Activated T-helper 17 cell treated with anti-CD3 and anti-CD28 coated beads, Interleukin-2, amount 50 U/mL, for 72 hours (primary cell): Measurements from ENCODE around the gene VWA8. TPM values are rescaled to one million over a fixed set of nuclear protein-coding genes. Genes with fewer than 3 reads are reported as not detected.

Source experiments
- ATAC-seq: fragments of 150-1000 bp; cut with Tn5 transposase; replicated peaks from 2 replicates; pipeline ENCODE4 v1.10.0; 2021; ENCODE audit warnings: mild to moderate bottlenecking, moderate library complexity
- H3K27ac Mint-ChIP-seq: one replicate; pipeline ENCODE4 v1.8.0; 2022; ENCODE audit warnings: mixed read lengths
- H3K27me3 Mint-ChIP-seq: one replicate; pipeline ENCODE4 v1.8.0; 2022; ENCODE audit warnings: mixed read lengths
- H3K36me3 Mint-ChIP-seq: one replicate; pipeline ENCODE4 v1.8.0; 2022; ENCODE audit warnings: low read depth, mild to moderate bottlenecking, mixed read lengths
- H3K4me1 Mint-ChIP-seq: one replicate; pipeline ENCODE4 v1.8.0; 2022; ENCODE audit warnings: mixed read lengths
- H3K4me3 Mint-ChIP-seq: one replicate; pipeline ENCODE4 v1.8.0; 2022; ENCODE audit warnings: mild to moderate bottlenecking, mixed read lengths
- H3K9me3 Mint-ChIP-seq: one replicate; pipeline ENCODE4 v1.8.0; 2022; ENCODE audit warnings: mixed read lengths
- total RNA-seq, 2 donors: library from RNA; stranded (reverse); gene quantifications; one replicate each; pipeline ENCODE4 v1.2.3, GENCODE V29; 2022

The VWA8 gene
- total RNA-seq, 2 donors from 2014 or later, result 7.4 to 11.2 TPM

DNA sequence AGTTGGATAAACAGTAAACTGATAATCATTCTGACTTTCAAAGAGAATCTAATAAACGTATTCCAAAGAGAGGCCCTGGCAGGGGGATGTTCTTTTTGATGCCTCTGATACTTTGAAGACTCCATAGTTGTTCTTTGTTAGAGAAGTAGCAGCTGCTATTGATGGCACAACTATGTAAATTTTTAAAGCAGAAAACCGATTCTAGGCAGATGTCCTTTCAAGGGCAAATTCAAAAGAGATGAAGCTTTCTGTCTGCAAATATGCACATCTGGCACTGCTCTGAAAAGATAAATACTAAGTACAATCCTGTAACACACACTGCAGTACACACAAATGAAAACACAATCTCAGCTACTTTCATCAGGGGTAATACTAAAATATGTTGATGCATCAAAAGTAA lies 250.1 kb downstream of the VWA8 start:
- Mint-ChIP-seq H3K9me3 (no peaks in the 10 kb centered on the region), H3K27me3 (no peaks in the 10 kb centered on the region), H3K27ac (no peak overlapping the region), H3K4me1 (no peaks in the 10 kb centered on the region), H3K36me3 (peaks cover 9% of the 10 kb centered on the region), H3K4me3 (no peak overlapping the region)
- ATAC-seq, result no peak

GRCh38 chr13:41709511-41709910 lies 251.4 kb downstream of the VWA8 start:
- Mint-ChIP-seq H3K27me3 (no peaks in the 10 kb centered on the region), H3K27ac (no peak overlapping the region), H3K9me3 (no peaks in the 10 kb centered on the region), H3K4me1 (no peaks in the 10 kb centered on the region), H3K36me3 (peaks cover 9% of the 10 kb centered on the region), H3K4me3 (no peak overlapping the region)
- no peak for ATAC-seq

DNA sequence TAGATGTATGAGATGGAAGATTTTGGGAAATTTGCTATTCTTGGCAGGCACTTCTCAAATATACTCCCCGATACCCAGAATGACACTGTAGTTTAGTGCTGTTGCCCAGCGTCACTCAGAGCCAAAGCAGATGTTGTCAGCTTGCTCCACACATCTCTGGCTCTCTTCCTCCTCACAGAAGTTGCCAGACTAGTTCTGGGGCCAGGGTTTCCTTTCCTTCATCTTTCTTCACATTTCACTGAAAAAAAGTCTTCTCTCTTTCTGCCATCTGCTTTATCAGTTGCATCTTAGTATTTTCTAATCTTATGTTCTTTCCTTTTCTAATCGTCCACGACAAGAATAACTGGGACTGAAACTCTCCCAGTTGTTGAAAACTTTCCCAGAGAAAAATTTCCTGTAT lies 252.2 kb downstream of the VWA8 start:
- Mint-ChIP-seq H3K27ac (no peak overlapping the region), H3K27me3 (no peaks in the 10 kb centered on the region), H3K4me1 (no peaks in the 10 kb centered on the region), H3K9me3 (no peaks in the 10 kb centered on the region), H3K36me3 (peaks cover 9% of the 10 kb centered on the region), H3K4me3 (no peak overlapping the region)
- no peak for ATAC-seq

- no peaks in the 10 kb centered on the region for H3K9me3 Mint-ChIP-seq
- no peak overlapping the region for H3K4me3 Mint-ChIP-seq
- no peak for ATAC-seq
- H3K27ac Mint-ChIP-seq, result no peak overlapping the region
- H3K4me1 Mint-ChIP-seq, result no peaks in the 10 kb centered on the region
- H3K36me3 Mint-ChIP-seq, result peaks cover 9% of the 10 kb centered on the region
- no peaks in the 10 kb centered on the region for H3K27me3 Mint-ChIP-seq
These were observed 253.6 kb downstream of the VWA8 start for GRCh38 chr13:41707194-41707821.

DNA sequence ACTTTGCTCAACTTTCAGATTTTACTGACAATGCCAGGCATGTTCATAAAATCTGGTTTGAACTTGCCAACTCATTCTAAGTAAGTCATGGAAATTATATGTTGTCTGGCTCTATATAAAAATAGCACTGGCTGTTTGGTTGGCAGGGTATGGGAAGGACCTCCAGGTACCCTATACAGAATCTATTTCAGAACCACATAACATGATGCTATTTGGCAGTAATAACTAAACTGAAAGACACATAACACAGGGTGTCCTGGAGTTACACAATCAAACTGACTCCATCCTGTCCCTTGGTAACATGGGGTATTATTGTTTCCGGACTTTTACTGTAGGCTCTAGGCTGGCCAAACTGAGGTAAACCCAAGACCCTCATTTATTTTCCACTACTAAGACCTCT lies 254.8 kb downstream of the VWA8 start:
- H3K4me3 Mint-ChIP-seq, result no peak overlapping the region
- ATAC-seq, result no peak
- H3K27ac Mint-ChIP-seq, result no peak overlapping the region
- H3K36me3 Mint-ChIP-seq, result peaks cover 10% of the 10 kb centered on the region
- no peaks in the 10 kb centered on the region for H3K4me1 Mint-ChIP-seq
- H3K9me3 Mint-ChIP-seq, result no peaks in the 10 kb centered on the region
- no peaks in the 10 kb centered on the region for H3K27me3 Mint-ChIP-seq

- no peak overlapping the region for H3K4me3 Mint-ChIP-seq
- H3K27ac Mint-ChIP-seq, result no peak overlapping the region
- H3K27me3 Mint-ChIP-seq, result no peaks in the 10 kb centered on the region
- peaks cover 18% of the 10 kb centered on the region for H3K36me3 Mint-ChIP-seq
- no peaks in the 10 kb centered on the region for H3K4me1 Mint-ChIP-seq
- no peak for ATAC-seq
- no peaks in the 10 kb centered on the region for H3K9me3 Mint-ChIP-seq
These were observed 258.4 kb downstream of the VWA8 start for GRCh38 chr13:41702540-41702939.

DNA sequence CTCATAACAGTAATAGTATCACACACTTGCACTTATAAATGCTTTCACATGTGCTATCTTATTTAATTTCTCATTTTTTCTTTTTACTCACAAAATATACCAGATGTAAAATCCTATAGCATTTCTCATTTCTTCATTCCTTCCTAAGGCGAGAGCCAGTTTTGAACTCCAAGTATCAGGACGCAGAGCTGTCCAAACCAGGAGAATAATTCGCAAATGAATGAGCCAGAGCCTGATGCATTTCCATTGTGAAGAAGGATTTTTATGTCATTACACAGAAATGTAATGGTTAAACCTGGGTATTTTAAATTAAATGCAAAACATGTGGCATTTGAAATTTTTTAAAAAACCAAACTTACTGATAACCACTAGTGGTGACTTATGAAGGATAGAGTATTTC lies 259.2 kb downstream of the VWA8 start:
- Mint-ChIP-seq H3K27me3 (no peaks in the 10 kb centered on the region), H3K9me3 (no peaks in the 10 kb centered on the region), H3K27ac (no peak overlapping the region), H3K4me3 (no peak overlapping the region), H3K4me1 (no peaks in the 10 kb centered on the region), H3K36me3 (peaks cover 18% of the 10 kb centered on the region)
- ATAC-seq, result no peak

GRCh38 chr13:41700790-41701310 lies 260.1 kb downstream of the VWA8 start:
- Mint-ChIP-seq H3K4me3 (no peak overlapping the region), H3K27ac (no peak overlapping the region), H3K9me3 (no peaks in the 10 kb centered on the region), H3K36me3 (peaks cover 18% of the 10 kb centered on the region), H3K27me3 (no peaks in the 10 kb centered on the region), H3K4me1 (no peaks in the 10 kb centered on the region)
- ATAC-seq, result no peak

DNA sequence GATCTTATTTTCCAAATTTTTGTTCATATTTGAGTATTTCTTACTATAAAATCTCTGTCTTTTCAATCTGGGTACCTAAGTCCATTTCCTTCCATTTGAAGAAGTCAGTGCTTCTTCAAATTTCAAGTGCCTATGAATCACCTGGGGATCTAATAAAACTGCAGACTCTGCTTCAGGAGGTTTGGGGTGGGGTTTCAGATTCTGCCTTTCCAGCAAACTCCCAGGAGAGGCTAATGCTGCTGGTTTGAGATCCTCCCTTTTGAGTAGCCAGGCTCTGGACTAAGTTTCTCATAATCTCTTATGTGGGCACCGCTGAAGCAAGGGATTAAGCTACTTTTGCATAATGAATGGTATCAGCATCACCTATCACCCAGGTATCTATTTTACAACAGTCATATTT lies 261.1 kb downstream of the VWA8 start:
- Mint-ChIP-seq H3K4me3 (no peak overlapping the region), H3K9me3 (no peaks in the 10 kb centered on the region), H3K27me3 (no peaks in the 10 kb centered on the region), H3K27ac (no peak overlapping the region), H3K36me3 (peaks cover 18% of the 10 kb centered on the region), H3K4me1 (no peaks in the 10 kb centered on the region)
- ATAC-seq, result no peak

GRCh38 chr13:41697578-41697977 lies 263.3 kb downstream of the VWA8 start:
- no peak overlapping the region for H3K27ac Mint-ChIP-seq
- H3K4me1 Mint-ChIP-seq, result no peaks in the 10 kb centered on the region
- H3K36me3 Mint-ChIP-seq, result peaks cover 21% of the 10 kb centered on the region
- no peak for ATAC-seq
- H3K4me3 Mint-ChIP-seq, result no peak overlapping the region
- no peaks in the 10 kb centered on the region for H3K9me3 Mint-ChIP-seq
- H3K27me3 Mint-ChIP-seq, result no peaks in the 10 kb centered on the region

- Mint-ChIP-seq H3K4me1 (no peaks in the 10 kb centered on the region), H3K4me3 (no peak overlapping the region), H3K27me3 (no peaks in the 10 kb centered on the region), H3K36me3 (peaks cover 22% of the 10 kb centered on the region), H3K9me3 (no peaks in the 10 kb centered on the region), H3K27ac (no peak overlapping the region)
- no peak for ATAC-seq
These were observed 264.5 kb downstream of the VWA8 start for GRCh38 chr13:41696163-41697003.

DNA sequence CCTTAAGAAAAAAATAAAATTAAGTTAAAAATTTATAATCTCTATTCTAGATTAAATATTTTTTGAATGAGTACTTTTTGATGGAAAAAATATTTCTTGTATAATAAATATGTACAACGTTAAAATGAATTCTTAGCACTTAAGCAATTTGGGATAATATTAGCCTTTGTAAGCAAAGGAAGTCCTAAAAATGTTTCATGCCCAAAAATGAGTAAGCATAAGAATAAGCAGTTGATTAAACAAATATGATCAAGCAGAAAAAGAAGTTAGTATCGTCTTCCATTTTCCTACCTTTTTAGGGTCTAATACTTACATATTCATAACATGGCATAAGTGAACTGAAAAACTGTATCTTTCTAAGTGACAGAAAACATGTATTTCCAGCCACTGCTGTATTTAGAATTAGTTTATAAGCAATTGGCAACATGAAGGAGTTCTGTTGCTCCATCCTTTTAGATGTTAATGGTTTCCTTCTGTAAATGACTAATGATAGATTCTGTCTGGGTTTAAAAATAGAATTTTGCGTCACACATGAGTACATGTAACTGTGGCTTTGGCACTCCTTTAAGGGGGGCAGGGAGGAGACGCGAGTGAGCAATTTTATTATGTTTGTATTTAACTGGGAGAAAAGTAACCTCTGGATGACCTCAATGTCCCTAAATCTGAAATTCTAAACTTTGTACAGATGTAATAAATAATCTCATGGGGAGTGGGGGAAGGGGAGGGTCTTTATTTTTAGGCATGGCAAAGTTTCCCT lies 266.2 kb downstream of the VWA8 start:
- Mint-ChIP-seq H3K36me3 (peaks cover 31% of the 10 kb centered on the region), H3K27me3 (no peaks in the 10 kb centered on the region), H3K9me3 (no peaks in the 10 kb centered on the region), H3K27ac (no peak overlapping the region), H3K4me1 (no peaks in the 10 kb centered on the region), H3K4me3 (no peak overlapping the region)
- ATAC-seq, result no peak

- Mint-ChIP-seq H3K36me3 (peaks cover 35% of the 10 kb centered on the region), H3K9me3 (no peaks in the 10 kb centered on the region), H3K4me1 (no peaks in the 10 kb centered on the region), H3K27ac (no peak overlapping the region), H3K27me3 (no peaks in the 10 kb centered on the region), H3K4me3 (no peak overlapping the region)
- no peak for ATAC-seq
These were observed 267.5 kb downstream of the VWA8 start for GRCh38 chr13:41693434-41693833.

DNA sequence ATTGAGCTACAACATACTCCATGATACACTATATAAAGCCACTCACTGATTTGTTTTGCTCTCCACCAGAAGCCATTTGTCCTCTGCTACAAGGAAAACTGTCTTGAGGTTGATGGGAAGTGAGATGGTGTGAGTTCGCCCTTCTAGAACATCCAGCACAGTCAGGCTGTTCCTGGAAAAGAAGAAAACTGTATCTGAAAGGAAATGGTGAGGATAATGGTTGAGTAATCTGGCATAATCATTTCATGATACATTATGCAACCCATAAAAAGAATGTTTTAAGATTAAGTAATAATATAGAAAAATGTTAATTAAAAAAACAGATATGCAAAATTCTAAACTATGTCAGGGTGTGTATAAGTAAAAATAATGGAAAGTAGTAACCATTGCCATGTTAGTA lies 269.6 kb downstream of the VWA8 start:
- Mint-ChIP-seq H3K4me3 (no peak overlapping the region), H3K9me3 (no peaks in the 10 kb centered on the region), H3K27ac (no peak overlapping the region), H3K36me3 (peaks cover 39% of the 10 kb centered on the region), H3K27me3 (no peaks in the 10 kb centered on the region), H3K4me1 (no peaks in the 10 kb centered on the region)
- no peak for ATAC-seq

GRCh38 chr13:41682766-41683165 lies 278.1 kb downstream of the VWA8 start:
- no peak for ATAC-seq
- Mint-ChIP-seq H3K4me1 (no peaks in the 10 kb centered on the region), H3K27me3 (no peaks in the 10 kb centered on the region), H3K9me3 (no peaks in the 10 kb centered on the region), H3K27ac (no peak overlapping the region), H3K4me3 (no peak overlapping the region), H3K36me3 (peaks cover 63% of the 10 kb centered on the region)
